Mesothelial cell of epicardium (in vitro differentiated cells): Measurements from ENCODE around the gene RBM6. TPM values are rescaled to one million over a fixed set of nuclear protein-coding genes. Genes with fewer than 3 reads are reported as not detected.
"Not testable (repeated sequence)": the region's sequence is repeated elsewhere in the genome, so short reads cannot be mapped to it uniquely, and the experiment has no call there.

Source experiments
- DNase-seq, 2 experiments: peaks; one replicate each; pipeline ENCODE4 v3.0.0; 2021; ENCODE audit warnings: low spot score in 2 of 2; ENCODE audit not compliant: unreplicated experiment in 2 of 2
- H3K27ac Mint-ChIP-seq: 2 replicates; pipeline ENCODE4 v1.8.0; 2021; ENCODE audit warnings: mixed read lengths
- H3K27me3 Mint-ChIP-seq: 2 replicates; pipeline ENCODE4 v1.8.0; 2021; ENCODE audit warnings: low read depth, mixed read lengths
- H3K36me3 Mint-ChIP-seq: 2 replicates; pipeline ENCODE4 v1.8.0; 2021; ENCODE audit warnings: mixed read lengths
- H3K4me1 Mint-ChIP-seq: 2 replicates; pipeline ENCODE4 v1.8.0; 2021; ENCODE audit warnings: mixed read lengths
- H3K4me3 Mint-ChIP-seq: 2 replicates; pipeline ENCODE4 v1.8.0; 2021; ENCODE audit warnings: mild to moderate bottlenecking, moderate library complexity, mixed read lengths
- H3K9me3 Mint-ChIP-seq: 2 replicates; pipeline ENCODE4 v1.8.0; 2021; ENCODE audit warnings: mixed read lengths
- total RNA-seq: library from RNA; stranded (reverse); gene quantifications from 3 replicates; pipeline ENCODE4 v1.2.1, GENCODE V29; 2021
- TF ChIP-seq, protein P1 (sequence below): fragments of 200-600 bp; sonication (generic); IDR thresholded peaks from one replicate; pipeline ENCODE4 v1.5.0; 2021; ENCODE audit warnings: antibody characterized with exemption; ENCODE audit not compliant: unreplicated experiment

The RBM6 gene
- total RNA-seq, 1 donor from 2014 or later, result 162 TPM

DNA sequence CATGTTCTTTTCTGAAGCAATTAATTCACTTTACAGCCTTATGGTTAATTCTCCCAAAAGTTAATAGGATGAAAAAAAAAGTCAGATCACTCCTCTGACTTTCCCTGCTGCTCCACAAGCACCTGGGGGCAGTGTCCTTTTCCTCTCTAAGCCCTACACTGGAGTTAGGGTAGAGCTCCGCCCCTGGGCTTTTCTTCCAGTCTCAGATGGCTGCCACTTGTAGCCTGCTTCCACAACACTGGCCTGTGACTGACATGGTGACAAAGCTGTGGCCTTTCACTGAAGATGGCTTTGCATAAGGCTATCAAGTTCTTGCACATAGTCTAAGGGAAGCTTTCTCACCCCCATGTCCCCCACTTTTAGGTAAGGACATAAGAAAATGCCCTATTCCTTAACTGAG is 9.0 kb upstream of the RBM6 start:
- Mint-ChIP-seq H3K36me3 (no peaks in the 10 kb centered on the region), H3K9me3 (no peaks in the 10 kb centered on the region), H3K27me3 (no peaks in the 10 kb centered on the region), H3K4me1 (peaks cover 17% of the 10 kb centered on the region), H3K27ac (peak overlapping the region; percentile 25), H3K4me3 (no peak overlapping the region)
- TF ChIP-seq, protein P1, sequence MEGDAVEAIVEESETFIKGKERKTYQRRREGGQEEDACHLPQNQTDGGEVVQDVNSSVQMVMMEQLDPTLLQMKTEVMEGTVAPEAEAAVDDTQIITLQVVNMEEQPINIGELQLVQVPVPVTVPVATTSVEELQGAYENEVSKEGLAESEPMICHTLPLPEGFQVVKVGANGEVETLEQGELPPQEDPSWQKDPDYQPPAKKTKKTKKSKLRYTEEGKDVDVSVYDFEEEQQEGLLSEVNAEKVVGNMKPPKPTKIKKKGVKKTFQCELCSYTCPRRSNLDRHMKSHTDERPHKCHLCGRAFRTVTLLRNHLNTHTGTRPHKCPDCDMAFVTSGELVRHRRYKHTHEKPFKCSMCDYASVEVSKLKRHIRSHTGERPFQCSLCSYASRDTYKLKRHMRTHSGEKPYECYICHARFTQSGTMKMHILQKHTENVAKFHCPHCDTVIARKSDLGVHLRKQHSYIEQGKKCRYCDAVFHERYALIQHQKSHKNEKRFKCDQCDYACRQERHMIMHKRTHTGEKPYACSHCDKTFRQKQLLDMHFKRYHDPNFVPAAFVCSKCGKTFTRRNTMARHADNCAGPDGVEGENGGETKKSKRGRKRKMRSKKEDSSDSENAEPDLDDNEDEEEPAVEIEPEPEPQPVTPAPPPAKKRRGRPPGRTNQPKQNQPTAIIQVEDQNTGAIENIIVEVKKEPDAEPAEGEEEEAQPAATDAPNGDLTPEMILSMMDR, result no peak
- DNase-seq, result no peak

DNA sequence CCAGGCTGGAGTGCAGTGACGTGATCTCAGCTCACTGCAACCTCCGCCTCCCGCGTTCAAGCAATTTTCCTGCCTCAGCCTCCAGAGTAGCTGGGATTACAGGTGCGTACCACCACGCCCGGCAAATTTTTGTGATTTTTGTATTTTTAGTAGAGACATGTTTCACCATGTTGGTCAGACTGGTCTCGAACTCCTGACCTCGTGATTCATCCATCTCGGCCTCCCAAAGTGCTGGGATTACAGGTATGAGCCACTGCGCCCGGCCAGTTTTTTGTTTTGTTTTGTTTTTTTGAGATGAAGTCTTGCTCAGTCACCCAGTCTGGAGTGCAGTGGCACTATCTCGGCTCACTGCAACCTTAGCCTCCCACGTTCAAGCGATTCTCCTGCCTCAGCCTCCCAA is 7.7 kb upstream of the RBM6 start:
- not testable (repeated sequence) for H3K27me3 Mint-ChIP-seq, H3K9me3 Mint-ChIP-seq, H3K4me3 Mint-ChIP-seq, H3K36me3 Mint-ChIP-seq, H3K27ac Mint-ChIP-seq, DNase-seq
- H3K4me1 Mint-ChIP-seq, result peaks cover 17% of the 10 kb centered on the region

DNA sequence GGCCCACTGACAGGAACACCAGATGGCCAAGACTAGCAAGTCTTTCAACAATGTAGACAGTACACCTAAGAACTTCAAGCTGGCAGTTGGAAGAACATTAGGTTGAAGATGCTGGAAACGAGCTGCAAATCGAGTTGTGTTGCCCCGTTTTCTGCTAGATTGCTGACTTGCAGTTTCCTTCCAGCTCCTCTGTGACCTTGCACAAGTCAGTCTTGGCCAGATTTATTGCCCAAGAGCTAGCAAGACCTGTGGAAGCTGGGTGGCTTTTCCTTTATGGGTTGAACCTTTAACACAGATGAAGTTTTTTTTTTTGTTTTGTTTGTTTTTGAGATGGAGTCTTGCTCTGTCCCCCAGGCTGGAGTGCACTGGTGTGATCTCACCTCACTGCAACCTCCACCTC is 2.9 kb upstream of the RBM6 start:
- H3K27ac Mint-ChIP-seq, result no peak overlapping the region
- H3K36me3 Mint-ChIP-seq, result no peaks in the 10 kb centered on the region
- no peaks in the 10 kb centered on the region for H3K9me3 Mint-ChIP-seq
- TF ChIP-seq, protein P1, result no peak
- no peaks in the 10 kb centered on the region for H3K27me3 Mint-ChIP-seq
- H3K4me1 Mint-ChIP-seq, result peaks cover 10% of the 10 kb centered on the region
- H3K4me3 Mint-ChIP-seq, result no peak overlapping the region
- no peak for DNase-seq

DNA sequence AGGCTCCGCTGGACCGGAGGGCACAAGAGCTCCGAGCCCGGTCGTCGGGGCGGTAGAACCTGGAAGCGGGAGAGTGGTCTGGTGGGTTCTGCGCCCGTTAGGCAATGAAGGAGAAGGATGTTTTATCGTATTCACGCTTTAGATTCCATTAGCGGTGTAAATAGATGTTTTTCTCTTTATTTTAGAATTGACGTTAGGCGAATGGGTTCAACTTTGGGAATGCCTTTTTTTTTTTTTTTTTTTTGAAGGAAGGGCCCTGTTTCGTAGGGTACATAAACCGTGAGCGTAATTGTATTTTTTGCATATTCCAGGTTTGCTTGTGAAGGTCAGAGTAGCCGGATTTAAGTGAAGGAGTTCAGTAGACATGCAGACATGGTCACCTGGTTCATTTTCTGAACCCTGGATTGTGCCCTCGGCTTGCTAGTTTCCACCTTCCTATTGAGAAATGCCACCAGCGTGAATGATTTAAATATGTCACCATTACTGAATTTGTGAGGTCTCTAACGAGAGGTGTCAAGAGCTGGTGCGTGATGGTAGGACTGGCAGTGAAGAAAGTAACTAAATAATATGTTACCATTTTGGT is 808 bp downstream of the RBM6 start:
- Mint-ChIP-seq H3K36me3 (peaks cover 8% of the 10 kb centered on the region), H3K4me3 (peak overlapping the region; percentile 97), H3K4me1 (peaks cover 12% of the 10 kb centered on the region), H3K27ac (peak overlapping the region; percentile 99), H3K9me3 (peaks cover 5% of the 10 kb centered on the region), H3K27me3 (no peaks in the 10 kb centered on the region)
- TF ChIP-seq, protein P1, result no peak
- no peak for DNase-seq

DNA sequence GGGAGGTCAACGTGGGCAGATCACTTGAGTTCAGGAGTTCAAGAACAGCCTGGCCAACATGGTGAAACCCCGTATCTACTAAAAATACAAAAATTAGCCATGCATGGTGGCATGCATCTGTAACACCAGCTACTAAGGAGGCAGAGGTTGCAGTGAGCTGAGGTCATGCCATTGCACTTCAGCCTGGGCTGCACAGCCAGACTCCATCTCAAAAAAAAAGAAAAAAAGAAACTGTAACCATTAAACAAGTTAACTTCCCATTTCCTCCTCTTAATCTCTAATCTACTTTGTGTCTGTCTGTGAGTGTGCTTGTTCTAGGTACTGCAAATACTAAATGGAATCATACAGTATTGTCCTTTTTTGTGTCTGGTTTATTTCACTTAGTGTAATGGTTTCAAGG is 2.7 kb downstream of the RBM6 start:
- peaks cover 12% of the 10 kb centered on the region for H3K4me1 Mint-ChIP-seq
- H3K27me3 Mint-ChIP-seq, result no peaks in the 10 kb centered on the region
- no peak overlapping the region for H3K27ac Mint-ChIP-seq
- H3K36me3 Mint-ChIP-seq, result peaks cover 14% of the 10 kb centered on the region
- H3K4me3 Mint-ChIP-seq, result no peak overlapping the region
- TF ChIP-seq, protein P1, result no peak
- DNase-seq, result no peak
- peaks cover 5% of the 10 kb centered on the region for H3K9me3 Mint-ChIP-seq

DNA sequence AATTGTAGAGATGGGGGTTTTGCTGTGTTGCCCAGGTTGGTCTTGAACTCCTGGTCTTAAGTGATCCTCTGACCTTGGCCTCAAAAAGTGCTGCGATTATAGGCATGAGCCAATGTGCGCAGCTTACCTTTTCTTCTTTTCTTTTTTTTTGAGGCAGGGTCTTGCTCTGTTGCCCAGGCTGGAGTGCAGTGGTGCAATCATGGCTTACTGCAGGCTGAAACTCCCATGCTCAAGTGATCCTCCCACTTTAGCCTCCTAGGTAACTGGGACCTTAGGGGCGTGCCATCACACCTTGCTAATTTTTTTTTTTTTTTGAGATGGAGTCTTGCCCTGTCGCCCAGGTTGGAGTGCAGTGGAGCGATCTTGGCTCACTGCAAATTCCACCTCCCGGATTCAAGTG is 13.0 kb downstream of the RBM6 start:
- no peaks in the 10 kb centered on the region for H3K27me3 Mint-ChIP-seq
- TF ChIP-seq, protein P1, result no peak
- H3K9me3 Mint-ChIP-seq, result no peaks in the 10 kb centered on the region
- H3K36me3 Mint-ChIP-seq, result peaks cover 4% of the 10 kb centered on the region
- peak in 1 of 2 experiments; percentile 11 for DNase-seq
- no peak overlapping the region for H3K27ac Mint-ChIP-seq
- no peak overlapping the region for H3K4me3 Mint-ChIP-seq
- peaks cover 10% of the 10 kb centered on the region for H3K4me1 Mint-ChIP-seq
